ENCODE results near the gene CCDC86. TPM values are rescaled to one million over a fixed set of nuclear protein-coding genes. Genes with fewer than 3 reads are reported as not detected.
A peak's percentile ranks its signal among the peaks of the same experiment; 100 is the strongest.

The CCDC86 gene
- total RNA-seq, result 10 to 100 TPM in 5 of 8 experiments, 1 to 10 TPM in 3; 4.8 to 55.6 (median 15.0) TPM

- peaks cover 27 to 29% of the 10 kb centered on the region in 2 donors for H3K4me1 ChIP-seq (replicated peaks in 1 of 2)
- in situ Hi-C loops (cut with MboI; ENCODE audit: low pct_unique_long_range_greater_than_20kb in 2 of 9, low sequenced_read_pairs in 9 of 9, unreplicated experiment in 9 of 9), result loop anchor here in 4 of 9 experiments (25.0 kb wide), 2 partner anchors 320 to 345 kb away; partner anchors contain the start of gene VPS37C (in 1 of the 4)
- H3K4me3 ChIP-seq, result peak within 1 kb of the TSS; percentile 66 to 82 (median 80)
- 0 to 2% (median 0%) methylated on average over 1 to 20 of the region's 57 CpGs; no CpG with 5 or more reads in 3 of the 10 experiments for WGBS, 10 experiments
- peak within 1 kb of the TSS; percentile 31 to 45 for H3K27ac ChIP-seq
- ATAC-seq (replicated peaks in 6 of 8), result peak; percentile 75 to 96 (median 92)
Observed at GRCh38 chr11:60841797-60842667, at the start of gene CCDC86. Gene CCDC86, plus strand, starts transcription at chr11:60842113. Its CDS starts 12 bp downstream, at chr11:60842125.

- Histone ChIP-seq H3K4me1 (replicated peaks in 1 of 2) (no peaks in the 10 kb centered on the region), H3K27ac (no peak overlapping the region), H3K4me3 (no peak overlapping the region)
- 0 to 71% (median 49%) methylated on average over 1 to 3 of the region's 3 CpGs; no CpG with 5 or more reads in 7 of the 10 experiments for WGBS, 10 experiments
- ATAC-seq (replicated peaks in 6 of 8), result no peak
- in situ Hi-C loops (cut with MboI; ENCODE audit: low pct_unique_long_range_greater_than_20kb in 2 of 9, low sequenced_read_pairs in 9 of 9, unreplicated experiment in 9 of 9), result no loop called here
Observed at GRCh38 chr11:60792521-60792920, 49.4 kb upstream of the CCDC86 start.

GRCh38 chr11:60795291-60795690 lies 46.6 kb upstream of the CCDC86 start:
- H3K27ac ChIP-seq, result no peak overlapping the region
- no peak overlapping the region for H3K4me3 ChIP-seq
- in situ Hi-C loops (cut with MboI; ENCODE audit: low pct_unique_long_range_greater_than_20kb in 2 of 9, low sequenced_read_pairs in 9 of 9, unreplicated experiment in 9 of 9), result no loop called here
- ATAC-seq (replicated peaks in 6 of 8), result no peak
- 50 to 83% (median 58%) methylated on average over 1 to 5 of the region's 6 CpGs; no CpG with 5 or more reads in 6 of the 10 experiments for WGBS, 10 experiments
- H3K4me1 ChIP-seq (replicated peaks in 1 of 2), result no peaks in the 10 kb centered on the region

- Histone ChIP-seq H3K27ac (no peak overlapping the region), H3K4me3 (no peak overlapping the region), H3K4me1 (replicated peaks in 1 of 2) (no peaks in the 10 kb centered on the region)
- 40 to 89% (median 79%) methylated on average over 1 to 5 of the region's 17 CpGs; no CpG with 5 or more reads in 3 of the 10 experiments for WGBS, 10 experiments
- no peak for ATAC-seq (replicated peaks in 6 of 8)
- in situ Hi-C loops (cut with MboI; ENCODE audit: low pct_unique_long_range_greater_than_20kb in 2 of 9, low sequenced_read_pairs in 9 of 9, unreplicated experiment in 9 of 9), result no loop called here
Observed at GRCh38 chr11:60797846-60798630, 43.9 kb upstream of the CCDC86 start.

- no peak for ATAC-seq (replicated peaks in 6 of 8)
- Histone ChIP-seq H3K27ac (no peak overlapping the region), H3K4me3 (no peak overlapping the region), H3K4me1 (replicated peaks in 1 of 2) (no peaks in the 10 kb centered on the region)
- in situ Hi-C loops (cut with MboI; ENCODE audit: low pct_unique_long_range_greater_than_20kb in 2 of 9, low sequenced_read_pairs in 9 of 9, unreplicated experiment in 9 of 9), result no loop called here
- 83% methylated on average over 1 of the region's 3 CpGs; no CpG with 5 or more reads in 9 of the 10 experiments for WGBS, 10 experiments
Observed at GRCh38 chr11:60798631-60799030, 43.3 kb upstream of the CCDC86 start.

- in situ Hi-C loops (cut with MboI; ENCODE audit: low pct_unique_long_range_greater_than_20kb in 2 of 9, low sequenced_read_pairs in 9 of 9, unreplicated experiment in 9 of 9), result no loop called here
- H3K27ac ChIP-seq, result no peak overlapping the region
- no peak overlapping the region for H3K4me3 ChIP-seq
- no peaks in the 10 kb centered on the region for H3K4me1 ChIP-seq (replicated peaks in 1 of 2)
- ATAC-seq (replicated peaks in 6 of 8), result no peak
- 61 to 93% (median 88%) methylated on average over 2 to 7 of the region's 10 CpGs; no CpG with 5 or more reads in 1 of the 10 experiments for WGBS, 10 experiments
Observed at GRCh38 chr11:60801194-60801593, 40.7 kb upstream of the CCDC86 start.

- Histone ChIP-seq H3K27ac (no peak overlapping the region), H3K4me1 (replicated peaks in 1 of 2) (no peaks in the 10 kb centered on the region), H3K4me3 (no peak overlapping the region)
- WGBS, 10 experiments, result 24 to 100% (median 71%) methylated on average over 1 to 6 of the region's 7 CpGs; no CpG with 5 or more reads in 1 of the 10 experiments
- in situ Hi-C loops (cut with MboI; ENCODE audit: low pct_unique_long_range_greater_than_20kb in 2 of 9, low sequenced_read_pairs in 9 of 9, unreplicated experiment in 9 of 9), result no loop called here
- ATAC-seq (replicated peaks in 6 of 8), result no peak
Observed at GRCh38 chr11:60803273-60803936, 38.5 kb upstream of the CCDC86 start.

- no peak for ATAC-seq (replicated peaks in 6 of 8)
- no peaks in the 10 kb centered on the region for H3K4me1 ChIP-seq (replicated peaks in 1 of 2)
- in situ Hi-C loops (cut with MboI; ENCODE audit: low pct_unique_long_range_greater_than_20kb in 2 of 9, low sequenced_read_pairs in 9 of 9, unreplicated experiment in 9 of 9), result no loop called here
- H3K4me3 ChIP-seq, result no peak overlapping the region
- H3K27ac ChIP-seq, result no peak overlapping the region
- 43 to 80% (median 49%) methylated on average over 1 to 3 of the region's 3 CpGs; no CpG with 5 or more reads in 6 of the 10 experiments for WGBS, 10 experiments
Observed at GRCh38 chr11:60809249-60809648, 32.7 kb upstream of the CCDC86 start.

- ATAC-seq (replicated peaks in 6 of 8), result no peak
- WGBS, 10 experiments, result 49 to 95% (median 64%) methylated on average over 3 to 7 of the region's 11 CpGs; no CpG with 5 or more reads in 7 of the 10 experiments
- in situ Hi-C loops (cut with MboI; ENCODE audit: low pct_unique_long_range_greater_than_20kb in 2 of 9, low sequenced_read_pairs in 9 of 9, unreplicated experiment in 9 of 9), result no loop called here
- H3K4me1 ChIP-seq (replicated peaks in 1 of 2), result no peaks in the 10 kb centered on the region
- no peak overlapping the region for H3K4me3 ChIP-seq
- H3K27ac ChIP-seq, result no peak overlapping the region
Observed at GRCh38 chr11:60809691-60810090, 32.2 kb upstream of the CCDC86 start.

- Histone ChIP-seq H3K27ac (no peak overlapping the region), H3K4me3 (no peak overlapping the region), H3K4me1 (replicated peaks in 1 of 2) (no peaks in the 10 kb centered on the region)
- no peak for ATAC-seq (replicated peaks in 6 of 8)
- in situ Hi-C loops (cut with MboI; ENCODE audit: low pct_unique_long_range_greater_than_20kb in 2 of 9, low sequenced_read_pairs in 9 of 9, unreplicated experiment in 9 of 9), result no loop called here
- 79 to 94% methylated on average over 3 of the region's 4 CpGs; no CpG with 5 or more reads in 8 of the 10 experiments for WGBS, 10 experiments
Observed at GRCh38 chr11:60810151-60810550, 31.8 kb upstream of the CCDC86 start.

- ATAC-seq (replicated peaks in 6 of 8), result no peak
- 30 to 83% (median 60%) methylated on average over 2 to 6 of the region's 8 CpGs; no CpG with 5 or more reads in 5 of the 10 experiments for WGBS, 10 experiments
Observed at GRCh38 chr11:60810569-60810968, 31.3 kb upstream of the CCDC86 start.

GRCh38 chr11:60813324-60813723 lies 28.6 kb upstream of the CCDC86 start:
- WGBS, 10 experiments, result 0 to 100% (median 86%) methylated on average over 1 of the region's 1 CpG; no CpG with 5 or more reads in 7 of the 10 experiments
- in situ Hi-C loops (cut with MboI; ENCODE audit: low pct_unique_long_range_greater_than_20kb in 2 of 9, low sequenced_read_pairs in 9 of 9, unreplicated experiment in 9 of 9), result no loop called here
- no peak for ATAC-seq (replicated peaks in 6 of 8)
- Histone ChIP-seq H3K27ac (no peak overlapping the region), H3K4me3 (no peak overlapping the region), H3K4me1 (replicated peaks in 1 of 2) (no peaks in the 10 kb centered on the region)

More at GRCh38 chr11:60810569-60810968, 31.3 kb upstream of the CCDC86 start:
- in situ Hi-C loops (cut with MboI; ENCODE audit: low pct_unique_long_range_greater_than_20kb in 2 of 9, low sequenced_read_pairs in 9 of 9, unreplicated experiment in 9 of 9), result no loop called here
- Histone ChIP-seq H3K27ac (no peak overlapping the region), H3K4me1 (replicated peaks in 1 of 2) (no peaks in the 10 kb centered on the region), H3K4me3 (no peak overlapping the region)
